Prostate gland (tissue), 2 donors: Measurements from ENCODE around the gene FBXO15.

ENCODE experiments used
- CTCF ChIP-seq, 4 experiments: fragments of 200-600 bp in 2 of 4; fragments of 450-650 bp in 2 of 4; sonication (generic) in 2 of 4; IDR thresholded peaks; 1 replicate in 3 of 4; 2 replicates in 1 of 4; pipeline ENCODE4 v1.5.1; 2016 to 2019; ENCODE audit warnings: antibody characterized with exemption in 4 of 4, mild to moderate bottlenecking in 2 of 4, moderate library complexity in 2 of 4
- POLR2A ChIP-seq: fragments of 450-650 bp; IDR thresholded peaks from one replicate; pipeline ENCODE4 v1.6.1; 2016; ENCODE audit warnings: antibody characterized with exemption, mild to moderate bottlenecking
- POLR2AphosphoS5 ChIP-seq: sonication (generic); formaldehyde crosslinking; IDR thresholded peaks from one replicate; pipeline ENCODE4 v1.6.1; 2017; ENCODE audit warnings: antibody characterized with exemption

DNA sequence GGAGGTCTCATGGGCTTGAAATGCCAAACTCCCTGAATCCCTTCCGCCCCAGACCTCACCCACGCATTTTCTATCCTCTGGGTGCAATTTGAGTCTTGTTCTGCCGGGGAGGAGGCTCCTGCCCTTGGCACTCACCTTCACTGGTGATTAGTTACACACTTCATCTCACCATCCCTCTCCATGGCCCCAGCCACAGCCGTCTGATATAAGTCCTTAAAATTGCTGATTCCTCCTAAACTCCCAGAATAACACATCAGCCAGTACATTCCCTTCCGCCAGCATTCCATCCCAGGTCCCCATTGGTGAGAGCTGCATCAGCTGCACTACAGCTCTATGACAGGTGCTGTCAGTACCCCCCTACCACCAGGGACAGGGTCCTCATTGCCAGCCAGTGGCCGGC lies 4.6 kb upstream of the FBXO15 start:
- TF ChIP-seq CTCF (IDR thresholded peaks at IDR 0.05), result no peak
- TF ChIP-seq POLR2A, result no peak
- no peak for TF ChIP-seq POLR2AphosphoS5
